KOPT-K1 (cell line): ENCODE results near the gene PISD.
"Not testable (repeated sequence)": the region's sequence is repeated elsewhere in the genome, so short reads cannot be mapped to it uniquely, and the experiment has no call there.

Experiments
- H3K27ac ChIP-seq: fragments of 200-600 bp; sonication (generic); 2 replicates; pipeline ENCODE4 v1.5.1; 2016; ENCODE audit warnings: antibody characterized with exemption, mild to moderate bottlenecking, low read depth, low read length; ENCODE audit not compliant: poor library complexity, severe bottlenecking
- H3K36me3 ChIP-seq: fragments of 200-600 bp; sonication (generic); 2 replicates; pipeline ENCODE4 v1.5.1; 2017; ENCODE audit warnings: antibody characterized with exemption, mild to moderate bottlenecking, low read length, moderate library complexity; ENCODE audit not compliant: insufficient read depth
- H3K9me3 ChIP-seq: fragments of 200-600 bp; sonication (generic); 2 replicates; pipeline ENCODE4 v1.5.1; 2017; ENCODE audit warnings: antibody characterized with exemption, low read length, mild to moderate bottlenecking; ENCODE audit not compliant: insufficient read depth, poor library complexity, severe bottlenecking

The PISD gene

DNA sequence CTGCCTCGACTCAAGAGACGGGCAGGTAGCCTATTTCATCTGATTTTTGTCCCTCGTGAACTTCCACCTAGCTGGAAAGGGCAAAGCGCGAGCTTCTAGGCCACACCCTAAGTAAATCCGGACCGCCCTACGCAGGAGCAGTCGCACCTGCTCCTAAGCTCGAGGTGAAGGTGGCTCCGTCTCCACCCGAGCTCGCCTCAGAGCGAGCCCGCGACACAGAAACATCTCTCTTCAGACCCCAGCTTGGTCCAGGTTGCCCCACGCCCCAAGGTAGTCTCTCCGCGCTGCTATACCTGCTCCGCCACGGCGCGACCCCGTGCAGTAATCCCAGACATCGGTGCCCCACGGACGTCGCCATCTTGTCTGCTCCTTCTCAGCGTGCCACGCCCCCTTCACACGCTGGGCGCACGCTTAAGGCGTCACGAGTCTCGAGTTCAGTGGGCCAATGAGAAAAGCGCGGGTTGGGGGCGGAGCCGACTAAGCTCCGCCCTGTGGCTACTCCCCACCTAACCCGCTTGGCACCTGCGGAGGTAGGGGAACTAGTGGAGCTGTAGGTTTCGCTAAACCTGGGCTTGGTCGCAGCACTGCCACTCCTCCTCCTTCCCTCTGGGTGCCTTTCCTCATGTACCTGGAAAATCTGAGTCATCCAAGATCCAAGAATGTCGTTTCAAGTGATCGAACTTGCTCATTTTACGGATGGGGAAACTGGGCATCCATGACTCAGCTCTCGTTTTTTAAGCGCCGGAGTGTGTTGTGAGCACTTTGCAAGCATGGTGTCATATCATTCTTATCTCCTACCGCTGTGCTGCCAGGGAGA lies at the start of gene PISD:
Gene PISD, minus strand, starts transcription at position 365 of the 817 bp plus-strand sequence. Its CDS starts 7 bp downstream, at position 358.
- H3K27ac ChIP-seq = peak within 1 kb of the TSS; percentile 53
- H3K9me3 ChIP-seq = no peaks in the 10 kb centered on the region
- no peaks in the 10 kb centered on the region for H3K36me3 ChIP-seq

DNA sequence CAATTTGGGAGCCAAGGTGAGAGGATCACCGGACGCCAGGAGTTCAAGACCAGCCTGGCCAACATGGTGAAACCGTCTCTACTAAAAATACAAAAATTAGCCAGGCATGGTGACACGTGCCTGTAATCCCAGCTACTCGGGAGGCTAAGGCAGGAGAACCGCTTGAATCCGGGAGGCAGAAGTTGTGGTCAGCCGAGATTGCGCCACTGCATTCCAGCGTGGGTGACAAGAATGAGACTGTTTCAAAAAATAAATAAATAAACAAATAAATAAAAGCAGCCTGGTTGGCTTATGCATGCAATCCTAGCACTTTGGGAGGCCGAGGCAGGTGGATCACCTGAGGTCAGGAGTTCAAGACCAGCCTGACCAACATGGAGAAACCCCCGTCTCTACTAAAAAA lies 49.2 kb upstream of the PISD start:
- H3K27ac ChIP-seq, H3K9me3 ChIP-seq: not testable (repeated sequence)
- H3K36me3 ChIP-seq = peaks cover 93% of the 10 kb centered on the region

DNA sequence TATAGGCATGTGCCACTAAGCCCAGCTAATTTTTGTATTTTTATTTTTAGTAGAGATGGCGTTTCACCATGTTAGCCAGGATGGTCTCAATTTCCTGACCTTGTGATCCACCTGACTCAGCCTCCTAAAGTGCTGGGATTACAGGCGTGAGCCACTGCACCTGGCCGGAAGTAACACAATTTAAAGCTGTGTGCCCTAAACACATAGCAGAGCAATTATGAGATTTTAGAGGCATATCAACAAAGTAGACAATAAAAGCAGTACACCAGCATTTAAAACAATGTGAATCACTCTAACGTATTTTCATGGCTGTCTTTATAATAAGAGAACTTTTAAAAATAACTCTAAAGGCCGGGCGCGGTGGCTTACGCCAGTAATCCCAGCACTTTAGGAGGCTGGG lies 45.5 kb upstream of the PISD start:
- Histone ChIP-seq H3K9me3 (no peaks in the 10 kb centered on the region), H3K27ac (no peak overlapping the region), H3K36me3 (peaks cover 87% of the 10 kb centered on the region)

DNA sequence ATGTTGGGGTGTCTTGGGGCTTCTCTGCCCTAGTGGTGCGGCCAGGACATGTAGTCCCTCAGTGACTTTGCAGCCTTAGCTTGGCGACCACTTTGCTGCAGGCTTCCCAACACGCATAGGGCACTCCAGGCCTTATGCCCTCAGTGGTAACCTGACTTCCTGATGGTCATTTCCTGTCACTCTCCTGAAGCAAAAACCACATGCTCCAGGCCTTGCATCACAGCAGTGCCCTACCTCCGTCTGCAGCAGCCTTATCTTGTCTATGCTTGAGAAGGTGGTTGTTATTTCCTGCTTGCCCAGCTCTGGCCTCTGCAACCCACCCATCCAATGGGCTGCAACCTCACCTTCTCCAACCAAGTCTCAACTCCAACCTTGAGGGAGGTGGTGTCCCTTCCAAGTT lies 33.4 kb upstream of the PISD start:
- H3K36me3 ChIP-seq = peaks cover 90% of the 10 kb centered on the region
- no peaks in the 10 kb centered on the region for H3K9me3 ChIP-seq
- no peak overlapping the region for H3K27ac ChIP-seq

DNA sequence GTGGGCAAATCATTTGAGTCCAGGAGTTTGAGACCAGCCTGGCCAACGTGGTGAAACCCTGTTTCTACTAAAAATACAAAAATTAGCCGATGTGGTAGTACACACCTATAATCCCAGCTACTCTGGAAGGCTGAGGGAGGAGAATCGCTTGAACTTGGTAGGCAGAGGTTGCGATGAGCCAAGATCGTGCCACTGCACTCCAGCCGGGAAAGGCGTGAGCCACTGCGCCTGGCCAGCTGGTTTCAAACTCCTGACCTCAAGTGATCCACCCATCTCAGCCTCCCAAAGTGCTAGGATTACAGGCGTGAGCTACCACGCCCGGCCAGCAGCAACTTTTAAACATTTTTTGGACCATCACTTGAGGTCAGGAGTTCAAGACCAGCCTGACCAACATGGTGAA lies 32.0 kb upstream of the PISD start:
- peaks cover 82% of the 10 kb centered on the region for H3K36me3 ChIP-seq
- H3K9me3 ChIP-seq, H3K27ac ChIP-seq: not testable (repeated sequence)

DNA sequence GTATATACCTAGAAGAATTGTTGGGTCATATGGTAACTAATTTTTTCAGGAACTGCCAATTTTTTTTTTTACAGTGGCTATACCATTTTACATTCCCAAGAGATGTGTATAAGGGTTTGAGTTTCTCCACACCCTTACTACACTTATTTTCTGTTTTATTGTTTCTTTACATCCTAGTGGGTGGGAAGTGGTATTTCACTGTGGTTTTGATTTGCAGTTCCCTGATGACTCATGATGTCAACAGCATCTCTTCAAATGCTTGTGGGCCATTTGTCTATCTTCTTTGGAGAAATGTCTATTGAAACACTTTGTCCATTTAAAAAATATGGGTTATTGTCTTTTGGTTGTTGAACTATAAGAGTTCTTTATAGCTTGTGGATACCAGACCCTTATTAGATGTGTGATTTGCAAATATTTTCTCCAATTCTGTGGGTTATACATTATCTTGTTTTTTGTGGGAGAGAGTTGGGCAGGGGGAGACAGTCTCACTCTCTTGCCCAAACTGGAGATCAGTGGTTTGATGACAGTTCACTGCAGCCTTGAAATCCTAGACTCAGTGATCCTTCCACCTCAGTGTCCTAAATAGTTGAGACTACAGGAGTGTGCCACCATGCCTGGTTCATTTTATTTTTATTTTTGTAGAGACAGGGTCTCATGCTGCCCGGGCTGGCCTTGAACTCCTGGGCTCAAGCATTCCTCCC lies 30.3 kb upstream of the PISD start:
- Histone ChIP-seq H3K27ac (no peak overlapping the region), H3K36me3 (peaks cover 80% of the 10 kb centered on the region), H3K9me3 (no peaks in the 10 kb centered on the region)

DNA sequence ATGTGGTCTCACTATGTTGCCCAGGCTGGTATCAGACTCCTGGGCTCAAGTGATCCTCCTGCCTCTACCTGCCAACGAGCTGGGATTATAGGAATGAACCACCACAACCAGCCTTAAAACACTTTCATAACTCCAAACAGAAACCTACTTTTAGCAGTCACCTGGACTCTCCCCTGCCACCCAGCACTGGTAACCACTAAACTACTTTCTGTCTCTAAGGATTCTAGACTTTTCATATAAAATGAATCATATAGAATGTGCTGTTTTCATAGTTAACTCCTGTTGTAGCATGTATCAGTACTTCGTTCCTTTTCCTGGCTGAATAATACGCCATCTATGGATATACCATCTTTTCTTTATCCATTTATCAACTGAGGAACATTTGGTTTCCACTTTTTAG lies 29.4 kb upstream of the PISD start:
- H3K36me3 ChIP-seq = peaks cover 80% of the 10 kb centered on the region
- H3K27ac ChIP-seq = no peak overlapping the region
- H3K9me3 ChIP-seq = no peaks in the 10 kb centered on the region

DNA sequence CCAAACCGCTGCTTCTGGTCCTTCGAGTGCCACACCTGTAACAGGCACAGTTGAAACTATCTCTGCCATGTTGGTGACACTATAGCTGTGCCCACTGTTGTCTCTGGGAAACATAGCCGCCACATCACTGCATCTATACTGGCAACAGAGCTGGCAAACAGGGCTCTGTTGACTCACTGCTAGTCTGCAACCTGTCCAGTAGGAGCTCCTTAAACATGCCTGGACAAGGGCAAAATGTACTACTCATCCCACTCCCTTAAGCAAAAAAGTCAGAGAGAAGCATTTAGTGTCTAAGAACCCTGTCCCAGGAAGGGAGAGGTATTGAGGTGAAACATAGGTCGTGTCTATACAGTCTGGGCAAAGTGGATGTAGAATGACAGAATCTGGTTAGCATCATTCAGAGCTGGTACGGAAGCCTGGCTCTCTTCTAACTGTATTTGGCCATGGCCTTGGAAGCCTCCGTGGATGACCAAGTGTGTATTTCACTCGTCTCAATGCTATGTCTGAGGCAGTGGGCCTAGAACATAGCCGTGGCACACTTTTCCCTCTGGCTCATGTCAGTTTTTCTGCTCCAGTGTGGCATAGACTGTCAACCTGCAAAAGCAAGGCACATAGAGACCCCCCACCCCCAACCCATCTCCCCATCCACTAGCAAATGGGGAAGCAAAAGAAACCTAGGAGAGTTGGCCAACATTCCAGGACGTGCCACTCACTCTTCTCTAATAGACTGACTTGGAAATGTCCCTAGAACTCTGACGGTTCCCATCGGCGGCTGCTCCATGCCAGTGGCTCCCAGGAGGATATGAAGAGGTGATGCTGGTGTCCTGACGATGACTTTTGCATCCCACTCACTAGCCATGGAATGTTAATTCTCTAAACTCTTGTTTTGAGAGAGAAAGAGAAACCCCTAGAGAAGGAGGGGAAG lies 21.4 kb upstream of the PISD start:
- H3K9me3 ChIP-seq = no peaks in the 10 kb centered on the region
- no peak overlapping the region for H3K27ac ChIP-seq
- peaks cover 67% of the 10 kb centered on the region for H3K36me3 ChIP-seq

DNA sequence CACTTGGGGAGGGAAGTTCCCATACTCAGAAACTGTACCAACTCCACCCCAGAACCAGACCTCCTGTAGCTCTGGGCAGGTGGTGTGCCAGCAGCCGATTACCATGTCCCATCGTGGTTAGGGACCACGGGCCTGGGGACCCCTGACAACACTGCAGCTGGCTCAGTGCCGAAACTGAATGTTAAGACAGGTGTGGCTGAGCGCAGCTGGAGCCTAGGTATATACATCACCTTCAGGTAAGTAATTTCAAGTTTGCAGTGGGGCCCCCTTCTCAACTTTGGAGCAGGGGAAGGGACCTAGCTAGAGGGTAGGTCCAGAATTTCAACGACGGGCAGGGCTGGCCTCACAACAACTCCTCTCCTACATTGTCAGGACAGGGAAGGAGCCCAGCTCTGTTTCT lies 20.7 kb upstream of the PISD start:
- Histone ChIP-seq H3K9me3 (no peaks in the 10 kb centered on the region), H3K36me3 (peaks cover 60% of the 10 kb centered on the region), H3K27ac (no peak overlapping the region)

DNA sequence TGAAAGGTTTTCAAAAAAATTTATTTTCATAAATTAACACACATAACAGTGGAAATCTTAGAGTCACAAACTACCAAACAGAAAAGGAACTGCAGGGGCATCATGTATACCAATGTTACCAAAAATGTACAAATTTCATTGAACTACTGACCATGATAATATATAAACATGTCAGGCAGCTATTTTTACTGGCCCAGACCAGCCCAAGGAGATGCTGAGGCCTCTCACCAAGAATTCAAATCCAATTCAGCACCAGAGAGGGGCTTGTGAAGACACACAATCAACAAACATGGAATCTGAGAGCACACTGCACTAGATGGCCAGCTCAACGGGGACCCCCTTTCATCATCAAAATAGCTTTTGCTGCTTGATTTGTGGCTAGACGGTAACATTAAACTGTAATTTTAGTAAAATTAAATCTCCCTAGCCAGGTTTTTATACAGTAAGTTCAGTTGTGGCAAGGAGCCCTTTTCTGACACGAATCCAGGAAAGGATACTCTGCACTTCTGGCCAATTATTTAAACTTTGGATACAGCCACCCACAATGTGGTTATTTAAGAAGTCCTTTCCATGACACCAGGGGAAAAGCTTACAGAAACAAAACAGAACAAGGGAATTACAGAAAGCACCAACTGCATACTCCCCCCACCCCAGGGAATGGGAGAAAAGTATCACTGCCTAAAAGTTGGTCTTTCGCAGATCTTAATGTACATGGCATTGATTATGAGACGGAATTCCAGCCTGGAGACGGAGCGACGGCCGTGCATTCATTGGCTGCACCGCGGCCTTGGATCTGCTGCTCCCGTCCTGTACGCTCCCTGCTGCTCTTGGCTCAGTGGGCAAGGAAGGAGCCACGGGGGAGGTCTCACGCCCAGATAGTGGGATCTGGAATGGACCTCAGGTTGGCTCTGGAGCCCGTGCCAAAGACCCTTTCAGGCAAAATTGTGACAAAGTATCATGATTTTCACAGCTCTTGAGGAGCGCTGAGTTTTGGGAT lies 19.6 kb upstream of the PISD start:
- peaks cover 49% of the 10 kb centered on the region for H3K36me3 ChIP-seq
- H3K27ac ChIP-seq = no peak overlapping the region
- no peaks in the 10 kb centered on the region for H3K9me3 ChIP-seq

DNA sequence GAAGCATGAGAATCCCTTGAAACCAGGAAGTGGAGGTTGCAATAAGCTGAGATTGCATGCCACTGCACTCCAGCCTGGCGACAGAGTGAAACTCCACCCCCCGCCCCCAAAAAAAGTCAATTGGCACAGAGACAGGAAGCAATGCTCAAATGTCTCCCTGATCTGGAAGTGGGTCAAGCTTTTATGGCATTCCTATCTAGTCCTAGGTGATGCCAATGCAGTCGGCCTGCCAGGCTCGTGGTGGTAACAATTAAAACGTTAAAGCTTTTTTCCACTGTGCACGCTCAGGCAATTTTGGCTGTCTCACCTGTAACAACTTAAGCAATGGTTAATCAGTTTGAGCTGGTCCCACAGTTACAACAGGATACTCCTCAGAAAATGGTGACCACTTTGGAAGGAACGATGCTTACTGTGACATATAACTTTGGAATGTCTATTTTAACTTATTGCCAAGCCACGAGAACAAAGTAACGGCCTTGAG lies 18.9 kb upstream of the PISD start:
- Histone ChIP-seq H3K9me3 (no peaks in the 10 kb centered on the region), H3K36me3 (peaks cover 44% of the 10 kb centered on the region), H3K27ac (no peak overlapping the region)

DNA sequence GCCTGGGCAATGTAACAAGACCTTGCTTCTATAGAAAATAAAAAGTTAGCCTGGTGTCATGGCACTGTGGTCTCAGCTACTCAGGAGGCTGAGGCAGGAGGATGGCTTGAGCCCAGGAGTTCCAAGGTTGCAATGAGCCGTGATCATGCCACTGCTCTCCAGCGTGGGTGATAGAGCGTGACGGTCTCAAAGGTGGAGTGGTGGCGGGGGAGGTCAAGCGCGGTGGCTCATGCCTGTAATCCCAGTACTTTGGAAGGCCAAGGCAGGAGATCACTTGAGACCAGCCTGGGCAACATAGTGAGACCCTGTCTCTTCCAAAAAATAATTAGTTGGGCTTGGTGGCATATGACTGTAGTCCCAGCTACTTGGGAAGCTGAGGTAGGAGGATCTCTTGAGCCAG lies 16.7 kb upstream of the PISD start:
- H3K27ac ChIP-seq = no peak overlapping the region

DNA sequence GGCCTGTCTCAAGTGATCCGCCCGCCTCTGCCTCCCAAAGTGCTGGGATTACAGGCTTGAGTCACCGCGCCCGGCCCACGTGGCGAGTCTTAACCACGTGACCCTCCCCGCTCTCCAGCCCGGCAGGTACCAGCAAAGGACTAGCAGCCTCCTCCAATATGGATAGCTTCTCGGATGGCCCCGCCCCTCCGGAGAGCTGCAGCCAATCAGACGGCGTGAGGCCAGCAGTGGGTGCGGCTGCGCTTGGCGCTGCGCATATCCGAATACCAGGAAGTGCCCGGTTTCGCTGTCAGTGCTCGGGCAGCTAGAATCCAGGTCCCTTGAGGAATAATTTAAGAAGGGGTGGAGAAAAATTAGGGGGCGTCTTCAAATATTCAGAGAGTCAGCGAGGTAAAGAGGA lies 14.7 kb upstream of the PISD start:
- no peak overlapping the region for H3K27ac ChIP-seq
- peaks cover 2% of the 10 kb centered on the region; the same call in 1 of the 2 replicates for H3K36me3 ChIP-seq
- no peaks in the 10 kb centered on the region for H3K9me3 ChIP-seq

More for the DNA sequence above, 16.7 kb upstream of the PISD start:
- H3K9me3 ChIP-seq = no peaks in the 10 kb centered on the region
- peaks cover 22% of the 10 kb centered on the region for H3K36me3 ChIP-seq

DNA sequence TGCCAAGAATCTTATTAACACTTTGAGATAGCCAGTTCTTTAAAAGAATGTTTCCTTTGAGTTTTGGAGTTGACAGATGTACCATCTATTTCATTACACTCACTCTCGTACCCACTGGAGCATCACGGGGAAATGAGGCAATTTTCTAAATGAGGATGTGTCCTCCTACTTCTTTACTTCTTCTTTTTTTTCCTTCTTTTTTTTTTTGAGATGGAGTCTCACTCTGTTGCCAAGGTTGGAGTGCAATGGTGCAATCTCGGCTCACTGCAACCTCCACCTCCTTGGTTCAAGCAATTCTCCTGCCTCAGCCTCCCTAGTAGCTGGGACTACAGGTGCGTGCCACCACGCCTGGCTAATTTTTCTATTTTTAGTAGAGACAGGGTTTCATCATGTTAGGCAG lies 12.2 kb upstream of the PISD start:
- H3K9me3 ChIP-seq, H3K36me3 ChIP-seq, H3K27ac ChIP-seq: not testable (repeated sequence)
